OCI-LY3 (cell line): ENCODE measurements around the gene SLC12A4.

Experiments used
- H2AFZ ChIP-seq: fragments of 200-600, 300-600 bp; shearing (Covaris generic); 2 replicates; pipeline ENCODE4 v1.6.0; 2014; ENCODE audit warnings: antibody characterized with exemption, low read depth, low read length
- H3K27ac ChIP-seq: fragments of 200-600, 300-600 bp; sonication (generic); 2 replicates; pipeline ENCODE4 v1.5.1; 2014; ENCODE audit warnings: mild to moderate bottlenecking, low read length, moderate library complexity, mixed read lengths
- H3K27me3 ChIP-seq: fragments of 200-600, 300-600 bp; sonication (generic); 2 replicates; pipeline ENCODE4 v1.6.1; 2014; ENCODE audit warnings: low read depth, low read length, mixed read lengths
- H3K36me3 ChIP-seq: fragments of 200-600, 300-600 bp; sonication (generic); replicated peaks from 2 replicates; pipeline ENCODE3; 2014; ENCODE audit warnings: low read depth, low read length, mixed read lengths
- H3K4me1 ChIP-seq: fragments of 300-600, 200-600 bp; sonication (generic); 2 replicates; pipeline ENCODE4 v1.6.1; 2014; ENCODE audit warnings: low read length, mixed read lengths
- H3K4me2 ChIP-seq: fragments of 200-600, 300-600 bp; sonication (generic); 2 replicates; pipeline ENCODE4 v1.6.1; 2014; ENCODE audit warnings: low read length, mixed read lengths
- H3K4me3 ChIP-seq: fragments of 300-600, 200-600 bp; sonication (generic); 2 replicates; pipeline ENCODE4 v1.5.1; 2014; ENCODE audit warnings: antibody characterized with exemption, mild to moderate bottlenecking, low read length, moderate library complexity
- H3K79me2 ChIP-seq: fragments of 300-600, 200-600 bp; shearing (Covaris generic); 2 replicates; pipeline ENCODE4 v1.6.1; 2014; ENCODE audit warnings: mild to moderate bottlenecking, low read length, mixed read lengths
- H3K9ac ChIP-seq: fragments of 300-600, 200-600 bp; shearing (Covaris generic); 2 replicates; pipeline ENCODE4 v1.6.0; 2014; ENCODE audit warnings: mild to moderate bottlenecking, low read length, moderate library complexity
- H3K9me3 ChIP-seq: fragments of 200-600, 300-600 bp; shearing (Covaris generic); 2 replicates; pipeline ENCODE4 v1.6.1; 2014; ENCODE audit warnings: low read length, mixed read lengths; ENCODE audit not compliant: insufficient read depth
- H4K20me1 ChIP-seq: fragments of 200-600, 300-600 bp; sonication (generic); 2 replicates; pipeline ENCODE4 v1.6.1; 2016; ENCODE audit warnings: low read length, mixed read lengths; ENCODE audit not compliant: insufficient read depth
- CTCF ChIP-seq: fragments of 200-600, 300-600 bp; sonication (generic); IDR thresholded peaks from 2 replicates; pipeline ENCODE4 v1.5.1; 2014; ENCODE audit warnings: antibody characterized with exemption, low read length, low read depth
- EZH2phosphoT487 ChIP-seq: fragments of 200-600 bp; shearing (Covaris generic); IDR thresholded peaks from 2 replicates; pipeline ENCODE4 v1.6.1; 2018; ENCODE audit warnings: antibody characterized with exemption, mixed run types, low read depth

SLC12A4 gene

GRCh38 chr16:67986949-67987348 lies 18.5 kb upstream of the SLC12A4 start:
- H3K9ac ChIP-seq = no peak overlapping the region
- peaks cover 49% of the 10 kb centered on the region for H3K4me1 ChIP-seq
- H4K20me1 ChIP-seq = no peaks in the 10 kb centered on the region
- H3K27me3 ChIP-seq = no peaks in the 10 kb centered on the region
- H3K36me3 ChIP-seq = no peaks in the 10 kb centered on the region
- no peaks in the 10 kb centered on the region for H3K9me3 ChIP-seq
- no peak overlapping the region for H3K27ac ChIP-seq
- no peak overlapping the region for H2AFZ ChIP-seq
- no peaks in the 10 kb centered on the region for H3K79me2 ChIP-seq
- TF ChIP-seq CTCF = no peak
- H3K4me3 ChIP-seq = no peak overlapping the region
- H3K4me2 ChIP-seq = no peak overlapping the region

- TF ChIP-seq EZH2phosphoT487 (no peak), CTCF (no peak)
- Histone ChIP-seq H3K4me2 (no peak overlapping the region), H3K9ac (no peak overlapping the region), H3K4me1 (peaks cover 25% of the 10 kb centered on the region), H3K36me3 (no peaks in the 10 kb centered on the region), H3K9me3 (no peaks in the 10 kb centered on the region), H3K4me3 (no peak overlapping the region), H3K79me2 (no peaks in the 10 kb centered on the region), H2AFZ (no peak overlapping the region), H3K27ac (no peak overlapping the region), H4K20me1 (no peaks in the 10 kb centered on the region), H3K27me3 (no peaks in the 10 kb centered on the region)
Measured at GRCh38 chr16:67982011-67982696, 13.7 kb upstream of the SLC12A4 start.

- Histone ChIP-seq H3K79me2 (no peaks in the 10 kb centered on the region), H3K4me1 (peaks cover 25% of the 10 kb centered on the region), H4K20me1 (no peaks in the 10 kb centered on the region), H3K27ac (no peak within 1 kb of the TSS), H3K9me3 (no peaks in the 10 kb centered on the region), H3K36me3 (no peaks in the 10 kb centered on the region), H3K4me3 (no peak within 1 kb of the TSS), H2AFZ (no peak within 1 kb of the TSS), H3K9ac (no peak within 1 kb of the TSS), H3K27me3 (no peaks in the 10 kb centered on the region), H3K4me2 (no peak within 1 kb of the TSS)
- TF ChIP-seq CTCF (no peak; the same call in 1 of the 2 replicates), EZH2phosphoT487 (no peak)
Measured at GRCh38 chr16:67979955-67980678, 11.7 kb upstream of the SLC12A4 start, which contains the start of gene DPEP3. TSS of gene DPEP3 (minus strand) at chr16:67980499. CDS start at chr16:67980380, 119 bp downstream.

- Histone ChIP-seq H3K9ac (no peak overlapping the region), H3K27me3 (no peaks in the 10 kb centered on the region), H3K79me2 (no peaks in the 10 kb centered on the region), H3K27ac (no peak overlapping the region), H3K36me3 (no peaks in the 10 kb centered on the region), H2AFZ (no peak overlapping the region), H4K20me1 (no peaks in the 10 kb centered on the region), H3K4me1 (peaks cover 7% of the 10 kb centered on the region), H3K4me3 (no peak overlapping the region), H3K4me2 (no peak overlapping the region), H3K9me3 (no peaks in the 10 kb centered on the region)
- TF ChIP-seq CTCF (no peak), EZH2phosphoT487 (no peak)
Measured at GRCh38 chr16:67977469-67978227, 9.2 kb upstream of the SLC12A4 start.
